MM.1S (cell line): ENCODE measurements around the gene MGST2.

Source experiments
- EZH2 ChIP-seq: fragments of 300-600 bp; sonication (generic); optimal IDR thresholded peaks from 2 replicates; pipeline ENCODE3; 2017; ENCODE audit warnings: low read depth, mild to moderate bottlenecking, antibody characterized with exemption, low read length, mixed read lengths
- EZH2phosphoT487 ChIP-seq: fragments of 300-600 bp; sonication (generic); IDR thresholded peaks from 2 replicates; pipeline ENCODE4 v1.6.1; 2018; ENCODE audit warnings: antibody characterized with exemption, low read length
- TF ChIP-seq, protein P1 (sequence below): fragments of 300-600 bp; sonication (generic); IDR thresholded peaks from 2 replicates; pipeline ENCODE4 v1.5.1; 2016; ENCODE audit warnings: antibody characterized with exemption, low read length, mixed read lengths

DNA sequence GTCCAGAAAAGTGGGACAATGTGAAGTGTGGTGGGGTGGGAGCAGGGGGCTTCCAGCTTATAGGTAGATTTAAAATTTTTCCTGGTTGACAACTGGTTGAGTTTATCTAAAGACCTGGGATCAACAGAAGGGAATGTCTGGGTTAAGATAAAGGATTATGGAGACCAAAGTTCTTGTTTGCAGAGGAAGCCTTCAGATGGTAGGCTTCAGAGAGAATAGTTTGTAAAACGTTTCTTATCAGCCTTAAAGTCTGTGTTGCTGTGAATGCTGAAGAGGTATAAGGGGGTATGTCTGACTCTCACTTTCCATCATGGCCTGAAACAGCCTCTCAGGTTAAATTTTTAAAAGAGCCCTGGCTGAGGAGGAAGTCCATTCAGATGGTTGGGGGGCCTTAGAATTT is 20.5 kb downstream of the MGST2 start:
- TF ChIP-seq, protein P1, sequence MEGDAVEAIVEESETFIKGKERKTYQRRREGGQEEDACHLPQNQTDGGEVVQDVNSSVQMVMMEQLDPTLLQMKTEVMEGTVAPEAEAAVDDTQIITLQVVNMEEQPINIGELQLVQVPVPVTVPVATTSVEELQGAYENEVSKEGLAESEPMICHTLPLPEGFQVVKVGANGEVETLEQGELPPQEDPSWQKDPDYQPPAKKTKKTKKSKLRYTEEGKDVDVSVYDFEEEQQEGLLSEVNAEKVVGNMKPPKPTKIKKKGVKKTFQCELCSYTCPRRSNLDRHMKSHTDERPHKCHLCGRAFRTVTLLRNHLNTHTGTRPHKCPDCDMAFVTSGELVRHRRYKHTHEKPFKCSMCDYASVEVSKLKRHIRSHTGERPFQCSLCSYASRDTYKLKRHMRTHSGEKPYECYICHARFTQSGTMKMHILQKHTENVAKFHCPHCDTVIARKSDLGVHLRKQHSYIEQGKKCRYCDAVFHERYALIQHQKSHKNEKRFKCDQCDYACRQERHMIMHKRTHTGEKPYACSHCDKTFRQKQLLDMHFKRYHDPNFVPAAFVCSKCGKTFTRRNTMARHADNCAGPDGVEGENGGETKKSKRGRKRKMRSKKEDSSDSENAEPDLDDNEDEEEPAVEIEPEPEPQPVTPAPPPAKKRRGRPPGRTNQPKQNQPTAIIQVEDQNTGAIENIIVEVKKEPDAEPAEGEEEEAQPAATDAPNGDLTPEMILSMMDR, result no peak
- TF ChIP-seq EZH2phosphoT487 (no peak), EZH2 (no peak)
